ENCODE data around the gene KIT. TPM values are rescaled to one million over a fixed set of nuclear protein-coding genes. Genes with fewer than 3 reads are reported as not detected.

The KIT gene
- 10 to 100 TPM in 3 of 6 donors, 1 to 10 TPM in 3; 2.8 to 38.7 (median 12.7) TPM for total RNA-seq

GRCh38 chr4:54657551-54658251, at the start of gene KIT:
TSS of gene KIT (plus strand) at chr4:54657957. CDS start at chr4:54658015, 58 bp downstream.
- H3K4me1 ChIP-seq, result peaks cover 23 to 33% (median 27%) of the 10 kb centered on the region in 4 donors
- H3K9me3 ChIP-seq, result no peaks in the 10 kb centered on the region
- H3K27ac ChIP-seq, result peak within 1 kb of the TSS in 3 of 4 donors; percentile 32 to 74 (median 50)
- TF ChIP-seq POLR2AphosphoS5 (IDR thresholded peaks at IDR 0.05) (no peak), POLR2A (IDR thresholded peaks at IDR 0.05) (peak in 1 of 4 donors; percentile 25)
- H3K36me3 ChIP-seq, result no peaks in the 10 kb centered on the region
- peaks cover 0 to 10% (median 6%) of the 10 kb centered on the region in 4 donors for H3K27me3 ChIP-seq
- WGBS, 2 donors, result 0 to 2% methylated on average over 2 to 49 of the region's 72 CpGs
- ATAC-seq (ENCODE audit: low FRiP score in 2 of 2), result peak; percentile 49 to 81
- DNase-seq, result peak; percentile 29 to 91
- peak within 1 kb of the TSS; percentile 40 to 63 (median 53) for H3K4me3 ChIP-seq

GRCh38 chr4:54609310-54609709, 48.4 kb upstream of the KIT start:
- Histone ChIP-seq H3K9me3 (no peaks in the 10 kb centered on the region), H3K27me3 (no peaks in the 10 kb centered on the region), H3K36me3 (no peaks in the 10 kb centered on the region), H3K27ac (no peak overlapping the region), H3K4me3 (no peak overlapping the region), H3K4me1 (no peaks in the 10 kb centered on the region)
- no peak for ATAC-seq (ENCODE audit: low FRiP score in 2 of 2)
- DNase-seq, result no peak
- no peak for TF ChIP-seq EP300 (IDR thresholded peaks at IDR 0.05)
- TF ChIP-seq POLR2AphosphoS5 (IDR thresholded peaks at IDR 0.05), result no peak
- no peak for TF ChIP-seq POLR2A (IDR thresholded peaks at IDR 0.05)
- TF ChIP-seq CTCF (IDR thresholded peaks at IDR 0.05), result no peak
- 97% methylated on average over 1 of the region's 1 CpG for WGBS, 2 donors

GRCh38 chr4:54614149-54614548, 43.6 kb upstream of the KIT start:
- H3K9me3 ChIP-seq, result no peaks in the 10 kb centered on the region
- no peak overlapping the region for H3K27ac ChIP-seq
- no peaks in the 10 kb centered on the region for H3K4me1 ChIP-seq
- TF ChIP-seq POLR2A (IDR thresholded peaks at IDR 0.05), result no peak
- TF ChIP-seq POLR2AphosphoS5 (IDR thresholded peaks at IDR 0.05), result no peak
- no peak for TF ChIP-seq CTCF (IDR thresholded peaks at IDR 0.05)
- TF ChIP-seq EP300 (IDR thresholded peaks at IDR 0.05), result no peak
- 83 to 90% methylated on average over 4 of the region's 4 CpGs for WGBS, 2 donors
- DNase-seq (no peak), ATAC-seq (ENCODE audit: low FRiP score in 2 of 2) (no peak)
- no peaks in the 10 kb centered on the region for H3K36me3 ChIP-seq
- no peaks in the 10 kb centered on the region for H3K27me3 ChIP-seq
- H3K4me3 ChIP-seq, result no peak overlapping the region

- Histone ChIP-seq H3K27me3 (no peaks in the 10 kb centered on the region), H3K9me3 (no peaks in the 10 kb centered on the region), H3K36me3 (no peaks in the 10 kb centered on the region), H3K4me3 (no peak overlapping the region), H3K4me1 (peaks cover 0 to 6% (median under 1%) of the 10 kb centered on the region in 4 donors), H3K27ac (no peak overlapping the region)
- WGBS, 2 donors, result 91 to 93% methylated on average over 3 of the region's 3 CpGs
- DNase-seq (no peak), ATAC-seq (ENCODE audit: low FRiP score in 2 of 2) (no peak)
- no peak for TF ChIP-seq POLR2A (IDR thresholded peaks at IDR 0.05)
These were observed 37.0 kb upstream of the KIT start for GRCh38 chr4:54620773-54621172.

- Histone ChIP-seq H3K27me3 (no peaks in the 10 kb centered on the region), H3K36me3 (no peaks in the 10 kb centered on the region), H3K27ac (no peak overlapping the region), H3K4me1 (peaks cover 0 to 9% (median 2%) of the 10 kb centered on the region in 4 donors), H3K9me3 (no peaks in the 10 kb centered on the region), H3K4me3 (no peak overlapping the region)
- DNase-seq (no peak), ATAC-seq (ENCODE audit: low FRiP score in 2 of 2) (no peak)
- TF ChIP-seq POLR2A (IDR thresholded peaks at IDR 0.05), result no peak
- TF ChIP-seq POLR2AphosphoS5 (IDR thresholded peaks at IDR 0.05), result no peak
- WGBS, 2 donors, result 16 to 27% methylated on average over 2 of the region's 2 CpGs
These were observed 32.4 kb upstream of the KIT start for GRCh38 chr4:54625391-54625790.

- no peak for ATAC-seq (ENCODE audit: low FRiP score in 2 of 2)
- TF ChIP-seq EP300 (IDR thresholded peaks at IDR 0.05), result no peak
- no peak for TF ChIP-seq CTCF (IDR thresholded peaks at IDR 0.05)
- TF ChIP-seq POLR2AphosphoS5 (IDR thresholded peaks at IDR 0.05), result no peak
- no peak for TF ChIP-seq POLR2A (IDR thresholded peaks at IDR 0.05)
- no peak for DNase-seq
- 44 to 66% methylated on average over 6 to 7 of the region's 7 CpGs for WGBS, 2 donors
- Histone ChIP-seq H3K4me3 (no peak overlapping the region), H3K27ac (no peak overlapping the region), H3K4me1 (peaks cover 0 to 9% (median 2%) of the 10 kb centered on the region in 4 donors), H3K27me3 (no peaks in the 10 kb centered on the region), H3K36me3 (no peaks in the 10 kb centered on the region), H3K9me3 (no peaks in the 10 kb centered on the region)
These were observed 31.6 kb upstream of the KIT start for GRCh38 chr4:54626113-54626512.
